ENCODE data around the gene ZNF22.

Gene ZNF22

DNA sequence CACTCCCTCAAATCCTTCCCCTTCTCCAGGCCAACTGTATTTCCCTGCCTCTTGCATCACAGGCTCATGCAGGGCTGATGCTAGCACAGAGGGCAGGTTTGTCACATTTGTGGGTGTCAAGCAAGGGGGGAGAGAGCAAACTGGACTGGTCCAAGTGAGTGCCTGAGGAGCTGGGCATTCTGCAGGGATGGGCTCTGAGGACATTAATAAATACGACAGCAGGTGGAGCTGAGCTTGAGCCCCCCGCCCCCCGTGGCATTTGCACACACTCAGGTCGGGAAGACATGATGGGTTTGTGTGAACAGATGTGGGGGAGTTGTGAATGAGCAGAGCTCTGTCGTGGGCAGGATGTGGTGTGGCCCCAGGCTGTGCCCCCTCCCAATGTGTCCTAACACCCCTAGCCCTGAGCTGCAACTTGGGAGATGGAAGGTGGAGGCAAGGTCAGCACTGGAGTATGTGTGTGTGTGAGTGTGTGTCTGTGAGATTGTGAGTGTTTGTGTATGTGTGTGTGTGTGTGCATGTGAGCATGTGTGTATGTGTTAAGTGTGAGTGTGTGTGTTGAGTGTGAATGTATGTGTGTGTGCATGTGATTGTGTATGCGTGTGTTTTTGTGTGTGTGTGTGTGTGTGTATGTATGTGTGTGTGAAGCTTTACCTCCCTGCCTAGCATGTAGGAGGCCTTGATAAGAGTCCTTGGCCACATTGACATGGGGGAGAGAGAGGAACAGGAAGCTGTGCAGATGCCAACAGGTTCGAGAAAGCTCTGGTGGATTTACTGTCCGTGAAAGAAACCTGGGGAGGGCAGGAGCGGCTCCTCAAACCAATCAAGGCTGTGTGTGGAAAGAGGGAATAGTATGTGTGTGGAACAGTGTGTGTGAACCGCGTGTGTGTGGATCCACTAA, 32.0 kb upstream of the ZNF22 start:
- TF ChIP-seq, protein P1, sequence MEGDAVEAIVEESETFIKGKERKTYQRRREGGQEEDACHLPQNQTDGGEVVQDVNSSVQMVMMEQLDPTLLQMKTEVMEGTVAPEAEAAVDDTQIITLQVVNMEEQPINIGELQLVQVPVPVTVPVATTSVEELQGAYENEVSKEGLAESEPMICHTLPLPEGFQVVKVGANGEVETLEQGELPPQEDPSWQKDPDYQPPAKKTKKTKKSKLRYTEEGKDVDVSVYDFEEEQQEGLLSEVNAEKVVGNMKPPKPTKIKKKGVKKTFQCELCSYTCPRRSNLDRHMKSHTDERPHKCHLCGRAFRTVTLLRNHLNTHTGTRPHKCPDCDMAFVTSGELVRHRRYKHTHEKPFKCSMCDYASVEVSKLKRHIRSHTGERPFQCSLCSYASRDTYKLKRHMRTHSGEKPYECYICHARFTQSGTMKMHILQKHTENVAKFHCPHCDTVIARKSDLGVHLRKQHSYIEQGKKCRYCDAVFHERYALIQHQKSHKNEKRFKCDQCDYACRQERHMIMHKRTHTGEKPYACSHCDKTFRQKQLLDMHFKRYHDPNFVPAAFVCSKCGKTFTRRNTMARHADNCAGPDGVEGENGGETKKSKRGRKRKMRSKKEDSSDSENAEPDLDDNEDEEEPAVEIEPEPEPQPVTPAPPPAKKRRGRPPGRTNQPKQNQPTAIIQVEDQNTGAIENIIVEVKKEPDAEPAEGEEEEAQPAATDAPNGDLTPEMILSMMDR (IDR thresholded peaks at IDR 0.05; ENCODE audit: extremely low read depth, insufficient read depth, missing control alignments): no peak
- no peak for DNase-seq (ENCODE audit: low spot score)
- in situ Hi-C loops (cut with MboI; ENCODE audit: low pct_unique_long_range_greater_than_20kb, low sequenced_read_pairs, unreplicated experiment): no loop called here

GRCh38 chr10:44969854-44970253, 30.9 kb upstream of the ZNF22 start:
- in situ Hi-C loops (cut with MboI; ENCODE audit: low pct_unique_long_range_greater_than_20kb, low sequenced_read_pairs, unreplicated experiment): no loop called here
- TF ChIP-seq, protein P1 (IDR thresholded peaks at IDR 0.05; ENCODE audit: extremely low read depth, insufficient read depth, missing control alignments): no peak

DNA sequence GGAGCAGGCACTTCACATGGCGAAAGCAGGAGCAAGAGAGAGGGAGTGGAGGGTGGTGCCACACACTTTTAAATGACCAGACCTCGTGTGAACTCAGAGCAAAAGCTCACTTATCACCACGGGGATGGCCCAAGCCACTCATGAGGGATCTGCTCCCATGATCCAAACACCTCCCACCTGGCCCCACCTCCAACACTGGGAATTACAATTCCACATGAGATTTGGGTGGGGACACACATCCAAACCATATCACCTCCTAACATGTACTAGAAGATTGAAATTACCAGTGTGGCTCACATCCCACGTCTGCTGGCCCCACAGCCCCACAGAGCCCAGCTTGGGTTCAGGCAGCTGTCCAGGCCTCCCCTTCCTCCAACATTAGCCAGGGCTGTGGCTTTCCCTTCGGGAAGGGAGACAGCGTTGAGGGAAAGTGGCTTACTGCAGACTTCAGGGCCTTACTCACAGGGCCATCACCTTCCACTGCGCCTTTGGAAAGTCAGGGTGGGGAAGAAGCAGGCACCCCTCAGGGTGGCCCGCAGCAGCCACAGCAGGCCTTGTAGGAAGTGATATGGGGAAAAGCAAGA, 29.8 kb upstream of the ZNF22 start:
- in situ Hi-C loops (cut with MboI; ENCODE audit: low pct_unique_long_range_greater_than_20kb, low sequenced_read_pairs, unreplicated experiment): no loop called here
- no peak for DNase-seq (ENCODE audit: low spot score)
- TF ChIP-seq, protein P1 (IDR thresholded peaks at IDR 0.05; ENCODE audit: extremely low read depth, insufficient read depth, missing control alignments): no peak

More at GRCh38 chr10:44969854-44970253, 30.9 kb upstream of the ZNF22 start:
- no peak for DNase-seq (ENCODE audit: low spot score)

- no peak for DNase-seq (ENCODE audit: low spot score)
- in situ Hi-C loops (cut with MboI; ENCODE audit: low pct_unique_long_range_greater_than_20kb, low sequenced_read_pairs, unreplicated experiment): no loop called here
- TF ChIP-seq, protein P1 (IDR thresholded peaks at IDR 0.05; ENCODE audit: extremely low read depth, insufficient read depth, missing control alignments): no peak
Observed at GRCh38 chr10:44971434-44971833, 29.3 kb upstream of the ZNF22 start.

GRCh38 chr10:44971935-44972757, 28.6 kb upstream of the ZNF22 start:
- DNase-seq (ENCODE audit: low spot score): no peak
- TF ChIP-seq, protein P1 (IDR thresholded peaks at IDR 0.05; ENCODE audit: extremely low read depth, insufficient read depth, missing control alignments): no peak
- in situ Hi-C loops (cut with MboI; ENCODE audit: low pct_unique_long_range_greater_than_20kb, low sequenced_read_pairs, unreplicated experiment): no loop called here

- DNase-seq (ENCODE audit: low spot score): no peak
- in situ Hi-C loops (cut with MboI; ENCODE audit: low pct_unique_long_range_greater_than_20kb, low sequenced_read_pairs, unreplicated experiment): no loop called here
- TF ChIP-seq, protein P1 (IDR thresholded peaks at IDR 0.05; ENCODE audit: extremely low read depth, insufficient read depth, missing control alignments): no peak
Observed at GRCh38 chr10:44972874-44973306, 27.8 kb upstream of the ZNF22 start.
